Loucy (cell line): ENCODE measurements around the gene RBM20.
"Not testable (repeated sequence)": the region's sequence is repeated elsewhere in the genome, so short reads cannot be mapped to it uniquely, and the experiment has no call there.

Experiments used
- H2AFZ ChIP-seq: fragments of 200-600 bp; sonication (generic); 2 replicates; pipeline ENCODE4 v1.6.0; 2016; ENCODE audit warnings: antibody characterized with exemption, mild to moderate bottlenecking, low read length, moderate library complexity
- H3F3A ChIP-seq: fragments of 200-600 bp; 2 replicates; pipeline ENCODE4 v1.6.0; 2016; ENCODE audit warnings: antibody characterized with exemption, low read depth, mild to moderate bottlenecking
- H3K27me3 ChIP-seq: fragments of 200-600 bp; sonication (generic); 2 replicates; pipeline ENCODE4 v1.6.1; 2014; ENCODE audit warnings: low read length, mild to moderate bottlenecking; ENCODE audit not compliant: insufficient read depth, poor library complexity, severe bottlenecking
- H3K36me3 ChIP-seq: fragments of 200-600 bp; sonication (generic); 2 replicates; pipeline ENCODE4 v1.6.1; 2016; ENCODE audit warnings: low read length; ENCODE audit not compliant: insufficient read depth
- H3K4me1 ChIP-seq: fragments of 200-600 bp; sonication (generic); 2 replicates; pipeline ENCODE4 v1.5.1; 2014; ENCODE audit warnings: low read length, mild to moderate bottlenecking; ENCODE audit not compliant: insufficient read depth, poor library complexity, severe bottlenecking
- H3K4me2 ChIP-seq: fragments of 200-600 bp; sonication (generic); 2 replicates; pipeline ENCODE4 v1.6.0; 2014; ENCODE audit warnings: antibody characterized with exemption, low read length, low read depth, mild to moderate bottlenecking; ENCODE audit not compliant: poor library complexity, severe bottlenecking
- H3K4me3 ChIP-seq: fragments of 200-600 bp; sonication (generic); 2 replicates; pipeline ENCODE4 v1.5.1; 2014; ENCODE audit warnings: low read length, mild to moderate bottlenecking, mixed read lengths; ENCODE audit not compliant: poor library complexity, severe bottlenecking
- H3K79me2 ChIP-seq: fragments of 200-600 bp; sonication (generic); 2 replicates; pipeline ENCODE4 v1.6.1; 2014; ENCODE audit warnings: low read length; ENCODE audit not compliant: insufficient read depth
- H3K9ac ChIP-seq: fragments of 200-600 bp; sonication (generic); 2 replicates; pipeline ENCODE4 v1.6.0; 2014; ENCODE audit warnings: mild to moderate bottlenecking, low read depth, low read length, moderate library complexity; ENCODE audit not compliant: poor library complexity, severe bottlenecking
- H3K9me2 ChIP-seq: fragments of 200-600 bp; sonication (generic); replicated peaks from 2 replicates; pipeline ENCODE4 v1.6.1; 2016; ENCODE audit warnings: low read depth, low read length, mixed read lengths
- H3K9me3 ChIP-seq: fragments of 200-600 bp; sonication (generic); 2 replicates; pipeline ENCODE4 v1.6.1; 2014; ENCODE audit warnings: mild to moderate bottlenecking, antibody characterized with exemption, low read length, low read depth; ENCODE audit not compliant: insufficient read depth
- H4K20me1 ChIP-seq: fragments of 200-600 bp; sonication (generic); 2 replicates; pipeline ENCODE4 v1.6.0; 2014; ENCODE audit warnings: antibody characterized with exemption, low read length, mild to moderate bottlenecking; ENCODE audit not compliant: insufficient read depth, poor library complexity, severe bottlenecking
- CTCF ChIP-seq: fragments of 200-600 bp; sonication (generic); conservative IDR thresholded peaks from 2 replicates; pipeline ENCODE4 v1.5.1; 2014; ENCODE audit warnings: mild to moderate bottlenecking, antibody characterized with exemption, low read length
- EZH2phosphoT487 ChIP-seq: fragments of 200-600 bp; IDR thresholded peaks from 2 replicates; pipeline ENCODE4 v1.6.1; 2018; ENCODE audit warnings: antibody characterized with exemption, mild to moderate bottlenecking, moderate library complexity, borderline replicate concordance

RBM20 gene

GRCh38 chr10:110664483-110665420 lies 20.6 kb downstream of the RBM20 start:
- Histone ChIP-seq H3K4me2 (no peak overlapping the region), H3K4me3 (no peak overlapping the region), H3K9me3 (no peaks in the 10 kb centered on the region), H3K27me3 (no peaks in the 10 kb centered on the region), H3K9me2 (no peaks in the 10 kb centered on the region), H2AFZ (no peak overlapping the region), H3K4me1 (no peaks in the 10 kb centered on the region), H4K20me1 (no peaks in the 10 kb centered on the region), H3F3A (no peaks in the 10 kb centered on the region), H3K9ac (no peak overlapping the region), H3K79me2 (no peaks in the 10 kb centered on the region), H3K36me3 (no peaks in the 10 kb centered on the region)
- TF ChIP-seq EZH2phosphoT487 (no peak), CTCF (no peak)

GRCh38 chr10:110666259-110666658 lies 22.1 kb downstream of the RBM20 start:
- H4K20me1 ChIP-seq, H3K9me2 ChIP-seq, H3K4me1 ChIP-seq, H3K9me3 ChIP-seq, H3K4me3 ChIP-seq, H3K4me2 ChIP-seq, H3K36me3 ChIP-seq, H3K27me3 ChIP-seq, H3K9ac ChIP-seq, H3F3A ChIP-seq, H3K79me2 ChIP-seq, H2AFZ ChIP-seq: not testable (repeated sequence)

GRCh38 chr10:110666673-110667072 lies 22.5 kb downstream of the RBM20 start:
- Histone ChIP-seq H3K9me3 (no peaks in the 10 kb centered on the region), H3K4me2 (no peak overlapping the region), H3F3A (no peaks in the 10 kb centered on the region), H3K4me3 (no peak overlapping the region), H3K4me1 (no peaks in the 10 kb centered on the region), H3K27me3 (no peaks in the 10 kb centered on the region), H2AFZ (no peak overlapping the region), H3K79me2 (no peaks in the 10 kb centered on the region), H4K20me1 (no peaks in the 10 kb centered on the region), H3K9me2 (no peaks in the 10 kb centered on the region), H3K9ac (no peak overlapping the region), H3K36me3 (no peaks in the 10 kb centered on the region)
- TF ChIP-seq CTCF (no peak), EZH2phosphoT487 (no peak)
